Gastrocnemius medialis (tissue), 4 donors: Measurements from ENCODE around the gene WFS1. TPM values are rescaled to one million over a fixed set of nuclear protein-coding genes. Genes with fewer than 3 reads are reported as not detected.

Source experiments
- ATAC-seq, 2 donors: fragments of 150-250 bp; one replicate each; pipeline ENCODE4 v1.9.1; 2016
- DNase-seq, 2 donors: peaks; one replicate each; pipeline ENCODE4 v3.0.0-alpha.2; 2019
- H3K27ac ChIP-seq, 4 donors: fragments of 200-600 bp; sonication (generic); 1 replicate in 1 of 4; 2 replicates in 3 of 4; pipeline ENCODE4 v1.5.1; 2016 to 2018; ENCODE audit warnings: mild to moderate bottlenecking in 2 of 4, moderate library complexity in 1 of 4
- H3K27me3 ChIP-seq, 3 donors: fragments of 200-600 bp; sonication (generic) in 2 of 3; 1 replicate in 1 of 3; 2 replicates in 2 of 3; pipeline versions ENCODE4 v1.5.1 to v1.6.0; 2016 to 2019; ENCODE audit warnings: mild to moderate bottlenecking in 1 of 3, moderate library complexity in 1 of 3
- H3K36me3 ChIP-seq, 2 donors: fragments of 200-600 bp; sonication (generic) in 1 of 2; one replicate each; pipeline ENCODE4 v1.5.1; 2017 to 2018
- H3K4me1 ChIP-seq, 2 donors: fragments of 200-600 bp; sonication (generic) in 1 of 2; one replicate each; pipeline ENCODE4 v1.5.1; 2016 to 2017; ENCODE audit warnings: mild to moderate bottlenecking in 2 of 2
- H3K4me3 ChIP-seq, 4 donors: fragments of 200-600 bp; sonication (generic) in 3 of 4; 1 replicate in 1 of 4; 2 replicates in 3 of 4; pipeline ENCODE4 v1.5.1; 2016 to 2019; ENCODE audit warnings: mild to moderate bottlenecking in 2 of 4
- H3K9me3 ChIP-seq, 3 donors: fragments of 200-600 bp; sonication (generic) in 2 of 3; 1 replicate in 1 of 3; 2 replicates in 2 of 3; pipeline ENCODE4 v1.5.1; 2016 to 2019
- POLR2A ChIP-seq, 2 donors: fragments of 450-650 bp; IDR thresholded peaks; one replicate each; pipeline ENCODE4 v1.6.1; 2017; ENCODE audit warnings: antibody characterized with exemption in 2 of 2, mild to moderate bottlenecking in 2 of 2, moderate library complexity in 2 of 2
- in situ Hi-C, 4 donors: fragments of 200-750 bp; cut with MboI; loops; one replicate each; pipeline versions ENCODE4 v1.15.0 to v1.8.0; 2017; ENCODE audit warnings: low sequenced_read_pairs in 4 of 4
- intact Hi-C: fragments of 100-400 bp; cut with DNase I; formaldehyde crosslinking; loops from one replicate; pipeline ENCODE4 v1.15.1; 2023; ENCODE audit warnings: low total_unique reads
- total RNA-seq, 4 donors: library from RNA; depleted of rRNA; stranded (reverse); fragments of >200 nt; gene quantifications; one replicate each; pipeline versions ENCODE4 v1.1.0 to v1.2.3, GENCODE V29; 2016
- TF ChIP-seq, protein P1 (sequence below), 5 experiments: fragments of 450-650 bp in 3 of 5; fragments of 200-600 bp in 2 of 5; sonication (generic) in 2 of 5; IDR thresholded peaks in 4 of 5; conservative IDR thresholded peaks in 1 of 5; 1 replicate in 4 of 5; 2 replicates in 1 of 5; pipeline ENCODE4 v1.5.1; 2016 to 2019; ENCODE audit warnings: antibody characterized with exemption in 5 of 5, mild to moderate bottlenecking in 3 of 5, moderate library complexity in 3 of 5

WFS1 gene
- total RNA-seq, 4 donors from 2014 or later = 13.6 to 23.7 (median 15.6) TPM

GRCh38 chr4:6345096-6345830, 75.6 kb downstream of the WFS1 start:
- peaks cover 18 to 23% (median 19%) of the 10 kb centered on the region in 3 donors for H3K27me3 ChIP-seq
- DNase-seq = no peak

DNA sequence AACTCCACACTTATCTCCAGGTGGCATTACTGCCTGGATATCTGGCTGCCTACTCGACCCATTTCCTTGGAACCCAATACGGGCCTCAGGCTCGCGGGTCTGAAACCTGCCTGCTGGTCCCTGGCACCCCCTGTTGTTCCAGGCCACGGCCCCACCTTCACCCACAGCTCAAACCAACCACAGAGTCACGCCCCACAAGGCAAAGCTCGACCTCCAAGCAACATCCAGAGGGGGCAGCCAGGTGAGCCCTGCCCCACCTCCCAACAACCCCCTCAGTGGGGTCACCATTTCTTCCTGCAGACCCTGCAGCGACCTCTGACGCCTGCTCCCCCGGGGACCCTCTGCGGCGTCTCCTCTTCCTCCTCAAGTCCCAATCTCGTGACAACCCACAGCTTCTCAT, 76.2 kb downstream of the WFS1 start:
- DNase-seq (no peak), ATAC-seq (no peak)
- Histone ChIP-seq H3K9me3 (no peaks in the 10 kb centered on the region), H3K27me3 (peaks cover 15 to 22% (median 16%) of the 10 kb centered on the region in 3 donors), H3K36me3 (no peaks in the 10 kb centered on the region), H3K4me3 (no peak overlapping the region), H3K4me1 (no peaks in the 10 kb centered on the region), H3K27ac (no peak overlapping the region)
- in situ Hi-C loops = no loop called here
- TF ChIP-seq, protein P1, sequence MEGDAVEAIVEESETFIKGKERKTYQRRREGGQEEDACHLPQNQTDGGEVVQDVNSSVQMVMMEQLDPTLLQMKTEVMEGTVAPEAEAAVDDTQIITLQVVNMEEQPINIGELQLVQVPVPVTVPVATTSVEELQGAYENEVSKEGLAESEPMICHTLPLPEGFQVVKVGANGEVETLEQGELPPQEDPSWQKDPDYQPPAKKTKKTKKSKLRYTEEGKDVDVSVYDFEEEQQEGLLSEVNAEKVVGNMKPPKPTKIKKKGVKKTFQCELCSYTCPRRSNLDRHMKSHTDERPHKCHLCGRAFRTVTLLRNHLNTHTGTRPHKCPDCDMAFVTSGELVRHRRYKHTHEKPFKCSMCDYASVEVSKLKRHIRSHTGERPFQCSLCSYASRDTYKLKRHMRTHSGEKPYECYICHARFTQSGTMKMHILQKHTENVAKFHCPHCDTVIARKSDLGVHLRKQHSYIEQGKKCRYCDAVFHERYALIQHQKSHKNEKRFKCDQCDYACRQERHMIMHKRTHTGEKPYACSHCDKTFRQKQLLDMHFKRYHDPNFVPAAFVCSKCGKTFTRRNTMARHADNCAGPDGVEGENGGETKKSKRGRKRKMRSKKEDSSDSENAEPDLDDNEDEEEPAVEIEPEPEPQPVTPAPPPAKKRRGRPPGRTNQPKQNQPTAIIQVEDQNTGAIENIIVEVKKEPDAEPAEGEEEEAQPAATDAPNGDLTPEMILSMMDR (IDR thresholded peaks at IDR 0.05 in 4 of 5, conservative IDR thresholded peaks at IDR 0.05 in 1 of 5) = no peak
- no peak for TF ChIP-seq POLR2A (IDR thresholded peaks at IDR 0.05)
- intact Hi-C loops = no loop called here

More at GRCh38 chr4:6345096-6345830, 75.6 kb downstream of the WFS1 start:
- Histone ChIP-seq H3K9me3 (no peaks in the 10 kb centered on the region), H3K27ac (no peak overlapping the region), H3K36me3 (no peaks in the 10 kb centered on the region), H3K4me1 (no peaks in the 10 kb centered on the region), H3K4me3 (no peak overlapping the region)
- in situ Hi-C loops (no loop called here), intact Hi-C loops (no loop called here)
- ATAC-seq = no peak
- TF ChIP-seq, protein P1 (IDR thresholded peaks at IDR 0.05 in 4 of 5, conservative IDR thresholded peaks at IDR 0.05 in 1 of 5) = no peak
- no peak for TF ChIP-seq POLR2A (IDR thresholded peaks at IDR 0.05)

GRCh38 chr4:6346373-6347110, 76.9 kb downstream of the WFS1 start:
- no peak for ATAC-seq
- Histone ChIP-seq H3K9me3 (no peaks in the 10 kb centered on the region), H3K4me3 (no peak overlapping the region), H3K27me3 (peaks cover 15 to 25% (median 16%) of the 10 kb centered on the region in 3 donors), H3K4me1 (no peaks in the 10 kb centered on the region), H3K27ac (no peak overlapping the region), H3K36me3 (no peaks in the 10 kb centered on the region)
- in situ Hi-C loops = no loop called here
- no peak for TF ChIP-seq POLR2A (IDR thresholded peaks at IDR 0.05)
- TF ChIP-seq, protein P1 (IDR thresholded peaks at IDR 0.05 in 4 of 5, conservative IDR thresholded peaks at IDR 0.05 in 1 of 5) = no peak
- DNase-seq = no peak
- intact Hi-C loops = no loop called here

DNA sequence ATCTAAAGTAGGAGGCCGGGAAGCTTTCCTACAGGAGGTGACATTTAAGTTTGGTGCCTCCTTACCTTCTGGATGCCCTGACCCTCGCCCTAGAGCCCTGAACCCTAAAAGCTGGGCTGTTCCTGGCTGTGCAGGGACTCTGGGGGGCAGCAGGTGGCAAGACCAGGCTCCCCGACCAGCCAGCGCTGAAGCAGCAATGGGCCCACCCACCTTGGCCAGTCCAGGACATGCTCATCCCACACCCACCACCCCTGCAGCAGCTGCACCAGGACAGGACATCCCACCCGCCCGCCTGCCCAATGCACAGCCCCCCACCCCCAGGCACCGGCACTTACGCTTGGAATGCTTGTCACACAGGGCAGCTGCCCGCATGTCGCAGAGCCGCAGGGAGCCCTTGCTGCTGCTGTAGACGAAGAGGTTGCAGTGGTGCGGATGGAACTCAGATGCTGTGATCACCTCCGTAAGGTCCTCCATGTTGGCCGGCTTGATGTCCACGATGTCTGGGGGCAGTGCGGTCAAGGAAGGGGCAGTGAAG, 77.9 kb downstream of the WFS1 start:
- Histone ChIP-seq H3K27ac (no peak overlapping the region), H3K36me3 (no peaks in the 10 kb centered on the region), H3K9me3 (no peaks in the 10 kb centered on the region), H3K4me1 (no peaks in the 10 kb centered on the region), H3K27me3 (peaks cover 15 to 26% (median 16%) of the 10 kb centered on the region in 3 donors), H3K4me3 (no peak overlapping the region)
- TF ChIP-seq, protein P1 (IDR thresholded peaks at IDR 0.05 in 4 of 5, conservative IDR thresholded peaks at IDR 0.05 in 1 of 5) = no peak
- no peak for TF ChIP-seq POLR2A (IDR thresholded peaks at IDR 0.05)
- intact Hi-C loops = no loop called here
- ATAC-seq = no peak
- DNase-seq = no peak
- in situ Hi-C loops = no loop called here
